Measurements from ENCODE around the gene A2M. TPM values are rescaled to one million over a fixed set of nuclear protein-coding genes. Genes with fewer than 3 reads are reported as not detected.

The A2M gene
- total and polyA plus RNA-seq, 2 of the 4 experiments (the other 2 are of a cell fraction), result 1.1 to 3.2 TPM

DNA sequence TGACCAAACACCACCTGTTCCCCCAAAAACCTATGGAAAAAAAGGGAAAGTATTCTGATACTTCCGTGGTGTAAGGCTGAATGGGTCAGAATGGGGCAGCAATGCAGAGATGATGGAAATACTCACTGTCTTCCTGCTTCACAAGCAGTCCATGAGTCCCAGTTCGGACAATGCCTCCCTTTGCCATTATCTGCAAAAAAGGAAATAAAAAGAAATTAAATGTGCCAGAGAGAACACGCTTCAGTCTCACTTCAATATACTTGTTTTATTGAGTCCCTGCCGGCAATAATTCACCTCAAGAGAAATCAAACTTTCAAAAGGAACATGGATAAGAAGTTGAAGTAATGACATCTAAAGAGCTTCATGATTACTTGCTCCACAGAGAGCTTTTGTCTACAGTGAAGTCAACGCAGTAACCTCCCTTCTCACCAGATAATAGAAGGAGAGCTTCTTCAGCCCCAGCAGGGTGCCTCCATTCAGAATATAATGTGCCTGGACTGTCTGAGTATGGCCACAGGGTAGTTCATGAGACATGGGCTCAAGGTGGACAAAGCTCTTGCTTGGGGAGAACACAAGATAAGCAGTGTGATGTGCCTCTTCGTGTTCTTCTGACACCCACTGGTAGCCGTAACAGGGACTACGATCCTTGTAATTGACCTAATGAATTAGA lies 14.6 kb downstream of the A2M start:
- H2AK5ac ChIP-seq (ENCODE audit: low read depth, low read length), result no peak overlapping the region
- H3K14ac ChIP-seq (replicated peaks; ENCODE audit: low read depth, low read length), result no peak overlapping the region
- peaks cover 4% of the 10 kb centered on the region; the same call in 1 of the 2 replicates for H3K36me3 ChIP-seq (ENCODE audit: control insufficient read depth, insufficient read depth, low read length)
- H2BK15ac ChIP-seq (ENCODE audit: low read depth, low read length), result no peak overlapping the region
- no peak overlapping the region for H4K8ac ChIP-seq (ENCODE audit: low read depth in 2 of 2, low read length in 2 of 2)
- no peaks in the 10 kb centered on the region for H3K9me1 ChIP-seq (ENCODE audit: insufficient read depth, low read length)
- dilution Hi-C loops (cut with HindIII; ENCODE audit: low sequenced_read_pairs, unreplicated experiment), result no loop called here
- no peak overlapping the region for H3K23ac ChIP-seq (ENCODE audit: low read depth, low read length)
- no peaks in the 10 kb centered on the region for H3K9me3 ChIP-seq (ENCODE audit: control insufficient read depth, insufficient read depth, low read length)
- H3K4ac ChIP-seq (ENCODE audit: low read depth, low read length), result no peak overlapping the region
- CTCF ChIA-PET, result no interaction called here
- H3K56ac ChIP-seq (ENCODE audit: extremely low read depth, insufficient read depth, low read length), result no peak overlapping the region
- no peak overlapping the region for H3K9ac ChIP-seq (ENCODE audit: low read depth, low read length)
- no peaks in the 10 kb centered on the region for H3K4me1 ChIP-seq (ENCODE audit: control insufficient read depth, insufficient read depth, low read length)
- H2BK120ac ChIP-seq (ENCODE audit: low read depth, low read length), result no peak overlapping the region
- no peak overlapping the region for H3K18ac ChIP-seq (ENCODE audit: low read depth, low read length)
- WGBS, 2 experiments (ENCODE audit: extremely low coverage in 2 of 2, insufficient read length in 1 of 2), result no CpG with 5 or more reads among the region's 8 CpGs
- no peak overlapping the region for H3K4me3 ChIP-seq (ENCODE audit: insufficient read depth, low read depth, low read length)
- POLR2A ChIA-PET (ENCODE audit: unreplicated experiment), result no interaction called here
- H3K79me1 ChIP-seq (ENCODE audit: low read depth in 1 of 2, low read length in 2 of 2), result no peaks in the 10 kb centered on the region
- no peak overlapping the region for H2AK9ac ChIP-seq (replicated peaks; ENCODE audit: low read depth, low read length, poor library complexity)
- H2BK20ac ChIP-seq (ENCODE audit: low read depth, low read length), result no peak overlapping the region
- intact Hi-C loops (cut with micrococcal nuclease), result no loop called here
- TF ChIP-seq RCOR1 (IDR thresholded peaks at IDR 0.05; ENCODE audit: insufficient replicate concordance, low read length) (no peak), MAZ (IDR thresholded peaks at IDR 0.05; ENCODE audit: borderline replicate concordance, low read depth, low read length) (no peak), FOS (IDR thresholded peaks at IDR 0.05; ENCODE audit: low read depth, low read length) (no peak), RFX5 (IDR thresholded peaks at IDR 0.05; ENCODE audit: low read depth, low read length) (no peak), CEBPB (IDR thresholded peaks at IDR 0.05; ENCODE audit: low read depth, low read length) (no peak), CHD1 (IDR thresholded peaks at IDR 0.05; ENCODE audit: low read depth, low read length) (no peak), RAD21 (IDR thresholded peaks at IDR 0.05; ENCODE audit: low read length) (no peak), BHLHE40 (IDR thresholded peaks at IDR 0.05; ENCODE audit: low read depth, low read length) (no peak), SMC3 (IDR thresholded peaks at IDR 0.05; ENCODE audit: low read depth, low read length) (no peak), MXI1 (IDR thresholded peaks at IDR 0.05; ENCODE audit: borderline replicate concordance, low read depth, low read length) (no peak), POLR2A (IDR thresholded peaks at IDR 0.05; ENCODE audit: low read depth, low read length) (no peak), MAFK (IDR thresholded peaks at IDR 0.05; ENCODE audit: low read depth, low read length) (no peak), NFE2L2 (IDR thresholded peaks at IDR 0.05; ENCODE audit: low read depth, low read length) (no peak)
- TF ChIP-seq, protein P1, sequence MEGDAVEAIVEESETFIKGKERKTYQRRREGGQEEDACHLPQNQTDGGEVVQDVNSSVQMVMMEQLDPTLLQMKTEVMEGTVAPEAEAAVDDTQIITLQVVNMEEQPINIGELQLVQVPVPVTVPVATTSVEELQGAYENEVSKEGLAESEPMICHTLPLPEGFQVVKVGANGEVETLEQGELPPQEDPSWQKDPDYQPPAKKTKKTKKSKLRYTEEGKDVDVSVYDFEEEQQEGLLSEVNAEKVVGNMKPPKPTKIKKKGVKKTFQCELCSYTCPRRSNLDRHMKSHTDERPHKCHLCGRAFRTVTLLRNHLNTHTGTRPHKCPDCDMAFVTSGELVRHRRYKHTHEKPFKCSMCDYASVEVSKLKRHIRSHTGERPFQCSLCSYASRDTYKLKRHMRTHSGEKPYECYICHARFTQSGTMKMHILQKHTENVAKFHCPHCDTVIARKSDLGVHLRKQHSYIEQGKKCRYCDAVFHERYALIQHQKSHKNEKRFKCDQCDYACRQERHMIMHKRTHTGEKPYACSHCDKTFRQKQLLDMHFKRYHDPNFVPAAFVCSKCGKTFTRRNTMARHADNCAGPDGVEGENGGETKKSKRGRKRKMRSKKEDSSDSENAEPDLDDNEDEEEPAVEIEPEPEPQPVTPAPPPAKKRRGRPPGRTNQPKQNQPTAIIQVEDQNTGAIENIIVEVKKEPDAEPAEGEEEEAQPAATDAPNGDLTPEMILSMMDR (conservative IDR thresholded peaks at IDR 0.05; ENCODE audit: low read depth, low read length), result no peak
- H3K4me2 ChIP-seq (ENCODE audit: low read depth, low read length), result no peak overlapping the region
- no peak overlapping the region for H2AFZ ChIP-seq (replicated peaks; ENCODE audit: low read length, poor library complexity)
- no peaks in the 10 kb centered on the region for H3K27me3 ChIP-seq (ENCODE audit: control insufficient read depth, insufficient read depth, low read length)
- no peak overlapping the region for H4K5ac ChIP-seq (ENCODE audit: low read depth, low read length)
- ATAC-seq (ENCODE audit: low read depth), result no peak
- no peak overlapping the region for H3K27ac ChIP-seq (ENCODE audit: insufficient read depth, low read length)
- H4K91ac ChIP-seq (ENCODE audit: insufficient read depth, low read depth, low read length), result no peak overlapping the region
- no peak for DNase-seq
- in situ Hi-C loops (cut with MboI; ENCODE audit: low sequenced_read_pairs), result no loop called here
- H4K20me1 ChIP-seq (ENCODE audit: insufficient read depth, low read length), result no peaks in the 10 kb centered on the region
- BruUV-seq (replicated peaks), result no TSS peak
- H2BK5ac ChIP-seq (ENCODE audit: low read depth, low read length, poor library complexity, severe bottlenecking), result no peak overlapping the region
